Gastroesophageal sphincter (tissue), 3 donors: Measurements from ENCODE around the gene IL11RA.

ENCODE experiments used
- CTCF ChIP-seq, 4 experiments: fragments of 200-600 bp in 2 of 4; fragments of 450-650 bp in 2 of 4; sonication (generic) in 1 of 4; IDR thresholded peaks; one replicate each; pipeline ENCODE4 v1.5.1; 2017 to 2019; ENCODE audit warnings: antibody characterized with exemption in 4 of 4, mild to moderate bottlenecking in 2 of 4, moderate library complexity in 2 of 4
- POLR2AphosphoS5 ChIP-seq: sonication (generic); formaldehyde crosslinking; IDR thresholded peaks from one replicate; pipeline ENCODE4 v1.6.1; 2017; ENCODE audit warnings: antibody characterized with exemption

DNA sequence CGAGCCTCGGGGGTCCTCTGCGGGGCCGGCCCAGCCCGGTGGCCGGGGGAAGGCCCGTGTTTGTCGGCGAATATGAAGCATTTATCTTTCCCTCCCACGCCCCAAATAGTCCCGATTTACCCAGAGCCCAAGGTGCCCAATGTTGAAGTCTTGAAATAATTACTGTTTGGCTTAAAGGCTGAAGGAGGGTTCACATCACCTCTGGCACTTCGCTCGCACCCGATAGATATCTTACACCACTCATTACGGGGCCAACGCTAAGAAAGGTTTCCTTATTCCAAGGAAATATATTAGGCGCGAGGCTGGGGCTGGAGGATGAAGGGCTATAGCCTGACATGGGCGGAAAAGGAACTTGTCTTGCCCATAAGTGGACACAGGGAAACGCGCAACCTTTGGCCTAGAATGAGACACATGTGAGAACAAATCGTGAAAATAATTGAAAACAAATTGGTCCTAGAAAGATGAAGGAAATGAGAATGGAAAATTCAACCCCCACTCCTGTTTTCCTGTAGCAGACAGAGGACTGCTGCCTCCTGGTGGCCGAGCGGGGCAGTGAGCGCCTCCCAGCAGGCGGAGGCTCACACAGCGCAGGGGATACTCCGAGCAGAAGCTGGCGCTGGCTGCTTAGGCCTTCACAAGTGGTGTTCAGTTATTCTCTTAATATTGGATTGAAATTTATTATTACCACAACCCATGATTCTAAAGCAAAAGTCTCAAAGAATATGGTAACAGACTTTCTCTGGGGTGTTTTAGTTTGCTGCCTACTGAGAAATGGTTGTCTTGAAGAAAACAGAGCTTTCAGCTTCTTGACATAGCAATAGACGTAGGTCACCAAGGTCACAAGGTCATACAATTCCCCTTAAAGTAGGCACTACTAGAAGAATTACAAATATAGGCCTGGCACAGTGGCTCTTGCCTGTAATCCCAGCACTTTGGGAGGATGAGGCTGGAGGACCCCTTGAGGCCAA, 50.1 kb downstream of the IL11RA start:
- TF ChIP-seq POLR2AphosphoS5 (peak; percentile 39), CTCF (IDR thresholded peaks at IDR 0.05) (peak; percentile 94 to 98 (median 96))
